MG63 (cell line): ENCODE data around the gene DOCK2. TPM values are rescaled to one million over a fixed set of nuclear protein-coding genes. Genes with fewer than 3 reads are reported as not detected.
"Not testable (repeated sequence)": the region's sequence is repeated elsewhere in the genome, so short reads cannot be mapped to it uniquely, and the experiment has no call there.

ENCODE experiments used
- DNase-seq: peaks from one replicate; pipeline ENCODE4 v3.0.0-alpha.2; 2020
- H3K27me3 ChIP-seq: fragments of 250-450 bp; sonication (Bioruptor Pico); 2 replicates; pipeline ENCODE4 v1.5.1; 2020; ENCODE audit warnings: mild to moderate bottlenecking, moderate library complexity
- H3K36me3 ChIP-seq: fragments of 250-450 bp; sonication (Bioruptor Pico); 2 replicates; pipeline ENCODE4 v1.5.1; 2020; ENCODE audit warnings: mild to moderate bottlenecking, moderate library complexity
- H3K4me3 ChIP-seq: fragments of 250-450 bp; sonication (Bioruptor Pico); 2 replicates; pipeline ENCODE4 v1.5.1; 2020; ENCODE audit warnings: mild to moderate bottlenecking, moderate library complexity
- H3K9me3 ChIP-seq: fragments of 250-450 bp; sonication (Bioruptor Pico); 2 replicates; pipeline ENCODE4 v1.5.1; 2020; ENCODE audit warnings: mild to moderate bottlenecking, moderate library complexity
- total RNA-seq: library from RNA; depleted of rRNA; stranded (reverse); fragments of >200 nt; shearing (Covaris generic); gene quantifications from 2 replicates; pipeline ENCODE4 v1.2.3, GENCODE V29; 2014; ENCODE audit warnings: low replicate concordance

DOCK2 gene
- total RNA-seq, 1 experiment from 2014 or later = 12.6 TPM

- Histone ChIP-seq H3K4me3 (no peak overlapping the region), H3K27me3 (no peaks in the 10 kb centered on the region)
These were observed 167.8 kb downstream of the DOCK2 start for GRCh38 chr5:169804861-169805260.

GRCh38 chr5:169805527-169805934 lies 168.5 kb downstream of the DOCK2 start:
- Histone ChIP-seq H3K27me3 (no peaks in the 10 kb centered on the region), H3K36me3 (no peaks in the 10 kb centered on the region), H3K9me3 (no peaks in the 10 kb centered on the region), H3K4me3 (no peak overlapping the region)
- DNase-seq = peak; percentile 38

More at GRCh38 chr5:169804861-169805260, 167.8 kb downstream of the DOCK2 start:
- Histone ChIP-seq H3K9me3 (no peaks in the 10 kb centered on the region), H3K36me3 (no peaks in the 10 kb centered on the region)
- peak; percentile 65 for DNase-seq

- H3K4me3 ChIP-seq = no peak overlapping the region
- no peaks in the 10 kb centered on the region for H3K9me3 ChIP-seq
- DNase-seq = no peak
- H3K27me3 ChIP-seq = no peaks in the 10 kb centered on the region
- H3K36me3 ChIP-seq = no peaks in the 10 kb centered on the region
These were observed 169.0 kb downstream of the DOCK2 start for GRCh38 chr5:169805937-169806700.

GRCh38 chr5:169808118-169808581 lies 171.1 kb downstream of the DOCK2 start:
- Histone ChIP-seq H3K27me3 (no peaks in the 10 kb centered on the region), H3K4me3 (no peak overlapping the region), H3K36me3 (no peaks in the 10 kb centered on the region), H3K9me3 (no peaks in the 10 kb centered on the region)
- DNase-seq = no peak

GRCh38 chr5:169808880-169809279 lies 171.8 kb downstream of the DOCK2 start:
- not testable (repeated sequence) for H3K36me3 ChIP-seq, H3K27me3 ChIP-seq, H3K9me3 ChIP-seq, DNase-seq, H3K4me3 ChIP-seq

GRCh38 chr5:169809281-169809680 lies 172.2 kb downstream of the DOCK2 start:
- no peaks in the 10 kb centered on the region for H3K27me3 ChIP-seq
- H3K9me3 ChIP-seq = no peaks in the 10 kb centered on the region
- no peaks in the 10 kb centered on the region for H3K36me3 ChIP-seq
- DNase-seq = no peak
- H3K4me3 ChIP-seq = no peak overlapping the region

- Histone ChIP-seq H3K27me3 (no peaks in the 10 kb centered on the region), H3K36me3 (no peaks in the 10 kb centered on the region), H3K4me3 (no peak overlapping the region), H3K9me3 (no peaks in the 10 kb centered on the region)
- DNase-seq = no peak
These were observed 173.4 kb downstream of the DOCK2 start for GRCh38 chr5:169810524-169810923.

GRCh38 chr5:169811023-169811422 lies 173.9 kb downstream of the DOCK2 start:
- DNase-seq = no peak
- no peaks in the 10 kb centered on the region for H3K27me3 ChIP-seq
- no peaks in the 10 kb centered on the region for H3K36me3 ChIP-seq
- no peak overlapping the region for H3K4me3 ChIP-seq
- H3K9me3 ChIP-seq = no peaks in the 10 kb centered on the region

GRCh38 chr5:169811680-169812079 lies 174.6 kb downstream of the DOCK2 start:
- Histone ChIP-seq H3K27me3 (no peaks in the 10 kb centered on the region), H3K4me3 (no peak overlapping the region), H3K36me3 (no peaks in the 10 kb centered on the region), H3K9me3 (no peaks in the 10 kb centered on the region)
- no peak for DNase-seq

GRCh38 chr5:169812786-169813185 lies 175.7 kb downstream of the DOCK2 start:
- DNase-seq = no peak
- Histone ChIP-seq H3K4me3 (no peak overlapping the region), H3K27me3 (no peaks in the 10 kb centered on the region), H3K9me3 (no peaks in the 10 kb centered on the region), H3K36me3 (no peaks in the 10 kb centered on the region)

GRCh38 chr5:169814045-169814444 lies 177.0 kb downstream of the DOCK2 start:
- no peaks in the 10 kb centered on the region for H3K9me3 ChIP-seq

GRCh38 chr5:169814522-169814921 lies 177.4 kb downstream of the DOCK2 start:
- H3K36me3 ChIP-seq = no peaks in the 10 kb centered on the region
- H3K27me3 ChIP-seq = no peaks in the 10 kb centered on the region
- DNase-seq = no peak
- H3K9me3 ChIP-seq = no peaks in the 10 kb centered on the region
- no peak overlapping the region for H3K4me3 ChIP-seq

More at GRCh38 chr5:169814045-169814444, 177.0 kb downstream of the DOCK2 start:
- Histone ChIP-seq H3K36me3 (no peaks in the 10 kb centered on the region), H3K27me3 (no peaks in the 10 kb centered on the region), H3K4me3 (no peak overlapping the region)
- no peak for DNase-seq

- Histone ChIP-seq H3K36me3 (no peaks in the 10 kb centered on the region), H3K9me3 (no peaks in the 10 kb centered on the region), H3K4me3 (no peak overlapping the region), H3K27me3 (no peaks in the 10 kb centered on the region)
- DNase-seq = no peak
These were observed 180.0 kb downstream of the DOCK2 start for GRCh38 chr5:169817031-169817430.

- Histone ChIP-seq H3K27me3 (no peaks in the 10 kb centered on the region; the same call in 1 of the 2 replicates), H3K9me3 (peaks cover 4% of the 10 kb centered on the region), H3K4me3 (no peak overlapping the region), H3K36me3 (no peaks in the 10 kb centered on the region)
- DNase-seq = no peak
These were observed 189.5 kb downstream of the DOCK2 start for GRCh38 chr5:169826618-169827017.

GRCh38 chr5:169827769-169828168 lies 190.7 kb downstream of the DOCK2 start:
- DNase-seq = no peak
- peaks cover 4% of the 10 kb centered on the region for H3K9me3 ChIP-seq
- H3K27me3 ChIP-seq = no peaks in the 10 kb centered on the region; the same call in 1 of the 2 replicates
- H3K4me3 ChIP-seq = no peak overlapping the region
- no peaks in the 10 kb centered on the region for H3K36me3 ChIP-seq

GRCh38 chr5:169828385-169828784 lies 191.3 kb downstream of the DOCK2 start:
- Histone ChIP-seq H3K4me3 (no peak overlapping the region), H3K36me3 (no peaks in the 10 kb centered on the region), H3K9me3 (peaks cover 4% of the 10 kb centered on the region), H3K27me3 (no peaks in the 10 kb centered on the region; the same call in 1 of the 2 replicates)
- DNase-seq = no peak

GRCh38 chr5:169831331-169831730 lies 194.3 kb downstream of the DOCK2 start:
- H3K27me3 ChIP-seq = no peaks in the 10 kb centered on the region; the same call in 1 of the 2 replicates
- H3K9me3 ChIP-seq = no peaks in the 10 kb centered on the region
- no peak for DNase-seq
- H3K36me3 ChIP-seq = no peaks in the 10 kb centered on the region
- H3K4me3 ChIP-seq = no peak overlapping the region

GRCh38 chr5:169832304-169832703 lies 195.2 kb downstream of the DOCK2 start:
- DNase-seq = no peak
- Histone ChIP-seq H3K9me3 (no peaks in the 10 kb centered on the region), H3K36me3 (no peaks in the 10 kb centered on the region), H3K27me3 (no peaks in the 10 kb centered on the region), H3K4me3 (no peak overlapping the region)
